Heart right ventricle (tissue), 16 donors: ENCODE data around the gene PEAK1. TPM values are rescaled to one million over a fixed set of nuclear protein-coding genes. Genes with fewer than 3 reads are reported as not detected.

ENCODE experiments used
- ATAC-seq, 8 donors: fragments of 200-7000 bp; cut with Tn5 transposase; one replicate each; pipeline ENCODE4 v1.9.1; 2020; ENCODE audit warnings: mild to moderate bottlenecking in 8 of 8, moderate library complexity in 8 of 8, moderate number of reproducible peaks in 1 of 8
- DNase-seq, 2 donors: peaks; one replicate each; pipeline ENCODE4 v3.0.0-alpha.2; 2020
- H3K27ac ChIP-seq, 10 donors: fragments of 200-600 bp; sonication (generic) in 2 of 10; one replicate each; pipeline versions ENCODE4 v1.5.0 to v1.8.0; 2020 to 2022; ENCODE audit warnings: mild to moderate bottlenecking in 3 of 10
- H3K27me3 ChIP-seq, 7 donors: fragments of 200-600 bp; one replicate each; pipeline ENCODE4 v1.8.0; 2021 to 2022; ENCODE audit warnings: mild to moderate bottlenecking in 2 of 7
- H3K36me3 ChIP-seq, 9 donors: fragments of 200-600 bp; sonication (generic) in 1 of 9; one replicate each; pipeline versions ENCODE4 v1.5.0 to v1.8.0; 2020 to 2022; ENCODE audit warnings: mild to moderate bottlenecking in 2 of 9
- H3K4me1 ChIP-seq, 9 donors: fragments of 200-600 bp; sonication (generic) in 1 of 9; one replicate each; pipeline versions ENCODE4 v1.5.0 to v1.8.0; 2020 to 2022; ENCODE audit warnings: mild to moderate bottlenecking in 4 of 9
- H3K4me3 ChIP-seq, 10 donors: fragments of 200-600 bp; sonication (generic) in 2 of 10; one replicate each; pipeline versions ENCODE4 v1.5.0 to v1.8.0; 2020 to 2022; ENCODE audit warnings: mild to moderate bottlenecking in 7 of 10, moderate library complexity in 2 of 10
- H3K9me3 ChIP-seq, 11 donors: fragments of 200-600 bp in 10 of 11; sonication (generic) in 2 of 11; one replicate each; pipeline versions ENCODE4 v1.5.0 to v1.8.0; 2013 to 2022; ENCODE audit warnings: mild to moderate bottlenecking in 2 of 11, control low read depth in 1 of 11, moderate library complexity in 1 of 11
- WGBS, 2 donors: extraction: QIAGEN DNeasy Blood & Tissue Kit; methylation state at CpG; one replicate each; pipeline ENCODE4 v1.1.7; 2013; ENCODE audit warnings: inconsistent platforms in 1 of 2; 5-methylcytosine and 5-hydroxymethylcytosine counted together
- intact Hi-C, 10 donors: fragments of 100-400 bp; cut with DNase I; formaldehyde crosslinking; loops; one replicate each; pipeline versions ENCODE4 v1.11.1 to v1.14.2; 2022
- polyA plus RNA-seq, 2 donors: library from polyadenylated mRNA; stranded (reverse); fragments of 200-250 nt; gene quantifications; one replicate each; pipeline ENCODE4 v1.2.3, GENCODE V29; 2013
- total RNA-seq, 10 donors: library from RNA; stranded (reverse); fragmentation: NEBNext Ultra II Directional in 3 of 10; extraction: Animal tissue kit (Norgen Biotek cat#: 25700) in 3 of 10; gene quantifications; one replicate each; pipeline versions ENCODE4 v1.2.1 to v1.2.4, GENCODE V29; 2021 to 2023
- TF ChIP-seq, protein P1 (sequence below), 9 donors: fragments of 200-600 bp; sonication (generic) in 2 of 9; IDR thresholded peaks; one replicate each; pipeline versions ENCODE4 v1.5.0 to v1.8.0; 2021 to 2022; ENCODE audit warnings: antibody characterized with exemption in 9 of 9, mild to moderate bottlenecking in 5 of 9, moderate library complexity in 1 of 9
- donor health status: Arrhythmogenic right ventricular cardiomyopathy.
- donor health status: ischemic (EF 13 %, LVEDD 7.1; RV severe dilation, severe dysfunction).
- donor health status: healthy with polysubstance abuse.
- donor health status: DM: no; HTN: yes; CAD: no.
- donor health status: DM: no; HTN: no; CAD: no.
- donor health status: ischemic (EF 25% LVEDD 6.9; RV normal size, moderate dysfunction).
- donor health status: ischemic (EF 25% LVEDD 5.7; RV mildly dilated, moderate dysfunction).
- donor health status: healthy.
- donor health status: DM: yes; HTN: yes; CAD: no.
- donor health status: Ischemic cardiomyopathy.
- donor health status: ischemic (EF 35%, LVEDD 5.7; RV mildly dilated, moderate dysfunction).
- donor health status: nonischemic (EF 11% LVEDD 7.7; RV severe dilation, severe dysfunction).
- donor health status: DM: yes; HTN: yes; CAD: no.
- donor health status: PGD.
- donor health status: ischemic (EF 29% LVEDD 5.4; RV normal size, mild dysfunction).
- donor health status: nonischemic (EF 23%, LVEDD 6.1; RV moderate dilation, normal function).

Gene PEAK1
- total and polyA plus RNA-seq, 12 donors, result 7.0 to 146 (median 90.8) TPM

GRCh38 chr15:77464129-77464865 lies 44.4 kb upstream of the PEAK1 start:
- ATAC-seq, result no peak
- Histone ChIP-seq H3K9me3 (no peaks in the 10 kb centered on the region), H3K4me3 (no peak overlapping the region), H3K4me1 (peaks cover 0 to 38% (median 18%) of the 10 kb centered on the region in 9 donors), H3K27ac (no peak overlapping the region), H3K36me3 (peaks cover 0 to 77% (median 22%) of the 10 kb centered on the region in 9 donors), H3K27me3 (no peaks in the 10 kb centered on the region)
- 99 to 100% methylated on average over 3 of the region's 3 CpGs for WGBS, 2 donors
- intact Hi-C loops, result loop anchor here in 1 of 10 donors (5.0 kb wide), 1 partner anchor 37 kb away; no protein-coding TSS in a partner anchor
- TF ChIP-seq, protein P1, sequence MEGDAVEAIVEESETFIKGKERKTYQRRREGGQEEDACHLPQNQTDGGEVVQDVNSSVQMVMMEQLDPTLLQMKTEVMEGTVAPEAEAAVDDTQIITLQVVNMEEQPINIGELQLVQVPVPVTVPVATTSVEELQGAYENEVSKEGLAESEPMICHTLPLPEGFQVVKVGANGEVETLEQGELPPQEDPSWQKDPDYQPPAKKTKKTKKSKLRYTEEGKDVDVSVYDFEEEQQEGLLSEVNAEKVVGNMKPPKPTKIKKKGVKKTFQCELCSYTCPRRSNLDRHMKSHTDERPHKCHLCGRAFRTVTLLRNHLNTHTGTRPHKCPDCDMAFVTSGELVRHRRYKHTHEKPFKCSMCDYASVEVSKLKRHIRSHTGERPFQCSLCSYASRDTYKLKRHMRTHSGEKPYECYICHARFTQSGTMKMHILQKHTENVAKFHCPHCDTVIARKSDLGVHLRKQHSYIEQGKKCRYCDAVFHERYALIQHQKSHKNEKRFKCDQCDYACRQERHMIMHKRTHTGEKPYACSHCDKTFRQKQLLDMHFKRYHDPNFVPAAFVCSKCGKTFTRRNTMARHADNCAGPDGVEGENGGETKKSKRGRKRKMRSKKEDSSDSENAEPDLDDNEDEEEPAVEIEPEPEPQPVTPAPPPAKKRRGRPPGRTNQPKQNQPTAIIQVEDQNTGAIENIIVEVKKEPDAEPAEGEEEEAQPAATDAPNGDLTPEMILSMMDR (IDR thresholded peaks at IDR 0.05), result no peak
- DNase-seq, result no peak

GRCh38 chr15:77461486-77461885 lies 41.6 kb upstream of the PEAK1 start:
- ATAC-seq, result no peak
- H3K36me3 ChIP-seq, result peaks cover 0 to 63% (median 15%) of the 10 kb centered on the region in 9 donors
- H3K4me1 ChIP-seq, result peaks cover 7 to 62% (median 42%) of the 10 kb centered on the region in 9 donors
- no peak overlapping the region for H3K4me3 ChIP-seq
- peak overlapping the region in 4 of 10 donors; percentile 10 to 62 (median 38) for H3K27ac ChIP-seq
- TF ChIP-seq, protein P1 (IDR thresholded peaks at IDR 0.05), result no peak
- DNase-seq, result no peak
- intact Hi-C loops, result loop anchor here in 1 of 10 donors (5.0 kb wide), 1 partner anchor 34 kb away; no protein-coding TSS in a partner anchor
- H3K27me3 ChIP-seq, result no peaks in the 10 kb centered on the region
- no peaks in the 10 kb centered on the region for H3K9me3 ChIP-seq

GRCh38 chr15:77459031-77459430 lies 39.1 kb upstream of the PEAK1 start:
- peaks cover 0 to 39% (median 6%) of the 10 kb centered on the region in 9 donors for H3K36me3 ChIP-seq
- H3K4me3 ChIP-seq, result no peak overlapping the region
- no peaks in the 10 kb centered on the region for H3K27me3 ChIP-seq
- TF ChIP-seq, protein P1 (IDR thresholded peaks at IDR 0.05), result no peak
- DNase-seq, result no peak
- ATAC-seq, result no peak
- peak overlapping the region in 4 of 10 donors; percentile 18 to 72 (median 60) for H3K27ac ChIP-seq
- H3K9me3 ChIP-seq, result no peaks in the 10 kb centered on the region
- peaks cover 8 to 78% (median 60%) of the 10 kb centered on the region in 9 donors for H3K4me1 ChIP-seq
- 79 to 89% methylated on average over 2 of the region's 2 CpGs for WGBS, 2 donors
- intact Hi-C loops, result no loop called here

DNA sequence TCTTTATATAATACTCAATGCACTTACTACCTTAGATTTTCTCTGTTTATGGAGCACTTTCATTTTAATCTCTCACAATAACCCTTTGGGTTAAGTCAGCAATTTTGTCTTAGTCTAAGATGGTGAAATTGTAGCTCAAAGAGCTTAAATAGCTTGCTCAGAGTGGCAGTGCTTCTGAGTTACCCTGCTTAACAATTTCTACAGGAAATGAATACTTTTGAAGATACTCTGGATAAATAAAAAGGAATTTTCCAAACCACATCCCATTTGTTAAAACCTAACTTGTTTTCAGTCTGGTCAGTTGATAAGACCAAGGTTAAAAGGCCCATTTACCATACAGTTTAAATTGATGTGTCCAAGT lies 38.0 kb upstream of the PEAK1 start:
- H3K27me3 ChIP-seq, result no peaks in the 10 kb centered on the region
- H3K27ac ChIP-seq, result peak overlapping the region in 6 of 10 donors; percentile 18 to 77 (median 70)
- intact Hi-C loops, result no loop called here
- H3K9me3 ChIP-seq, result no peaks in the 10 kb centered on the region
- peaks cover 8 to 87% (median 60%) of the 10 kb centered on the region in 9 donors for H3K4me1 ChIP-seq
- TF ChIP-seq, protein P1 (IDR thresholded peaks at IDR 0.05), result no peak
- H3K4me3 ChIP-seq, result no peak overlapping the region
- H3K36me3 ChIP-seq, result peaks cover 0 to 27% (median 4%) of the 10 kb centered on the region in 9 donors
- ATAC-seq (no peak), DNase-seq (no peak)
